ENCODE results near the gene SAMHD1. TPM values are rescaled to one million over a fixed set of nuclear protein-coding genes. Genes with fewer than 3 reads are reported as not detected.

The SAMHD1 gene
- total and polyA plus RNA-seq, 2 donors (not counting 1 experiment from before 2014, with no cell fraction given): 25.9 to 47.2 TPM

DNA sequence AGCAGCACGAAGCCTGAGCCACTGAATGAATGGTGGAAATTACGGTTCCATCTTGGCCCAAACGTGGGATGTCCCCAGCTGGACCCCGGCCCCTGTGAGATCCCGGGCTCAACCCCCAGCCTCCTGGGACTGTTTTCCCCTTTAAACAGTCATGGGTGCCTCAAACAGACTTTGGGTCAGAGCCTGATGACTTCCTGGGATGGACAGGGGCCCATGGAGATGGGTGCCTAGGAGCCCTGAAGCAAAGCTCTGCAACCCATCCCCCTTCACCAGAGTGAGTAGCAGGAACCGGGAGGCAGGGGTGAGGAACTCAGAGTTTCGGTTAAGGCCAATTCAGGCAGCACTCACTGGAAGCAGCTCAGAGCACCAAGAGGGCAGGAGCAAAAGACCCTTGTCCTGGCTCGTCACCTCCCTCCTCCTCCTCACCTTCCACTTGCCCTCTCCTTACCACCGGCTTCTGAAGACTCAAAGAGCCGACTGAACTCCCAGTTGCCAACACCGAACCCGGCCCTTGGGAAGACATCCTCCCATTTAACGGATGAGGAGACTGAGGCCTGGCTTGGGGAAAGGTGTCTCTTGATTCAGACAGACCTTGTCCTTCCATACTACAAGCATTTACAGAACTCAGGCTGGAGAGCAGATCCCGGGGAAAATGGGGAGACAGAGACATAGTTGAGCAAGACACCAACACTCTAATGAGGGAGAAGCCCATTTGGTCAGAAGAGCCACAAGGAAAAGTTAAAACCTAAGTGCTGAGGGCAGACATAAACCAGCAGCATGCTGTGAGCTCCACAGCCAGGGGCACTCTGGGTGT lies 90.5 kb downstream of the SAMHD1 start:
- TF ChIP-seq EZH2 (IDR thresholded peaks at IDR 0.05; ENCODE audit: low read length, missing control alignments): no peak
- TF ChIP-seq, protein P1, sequence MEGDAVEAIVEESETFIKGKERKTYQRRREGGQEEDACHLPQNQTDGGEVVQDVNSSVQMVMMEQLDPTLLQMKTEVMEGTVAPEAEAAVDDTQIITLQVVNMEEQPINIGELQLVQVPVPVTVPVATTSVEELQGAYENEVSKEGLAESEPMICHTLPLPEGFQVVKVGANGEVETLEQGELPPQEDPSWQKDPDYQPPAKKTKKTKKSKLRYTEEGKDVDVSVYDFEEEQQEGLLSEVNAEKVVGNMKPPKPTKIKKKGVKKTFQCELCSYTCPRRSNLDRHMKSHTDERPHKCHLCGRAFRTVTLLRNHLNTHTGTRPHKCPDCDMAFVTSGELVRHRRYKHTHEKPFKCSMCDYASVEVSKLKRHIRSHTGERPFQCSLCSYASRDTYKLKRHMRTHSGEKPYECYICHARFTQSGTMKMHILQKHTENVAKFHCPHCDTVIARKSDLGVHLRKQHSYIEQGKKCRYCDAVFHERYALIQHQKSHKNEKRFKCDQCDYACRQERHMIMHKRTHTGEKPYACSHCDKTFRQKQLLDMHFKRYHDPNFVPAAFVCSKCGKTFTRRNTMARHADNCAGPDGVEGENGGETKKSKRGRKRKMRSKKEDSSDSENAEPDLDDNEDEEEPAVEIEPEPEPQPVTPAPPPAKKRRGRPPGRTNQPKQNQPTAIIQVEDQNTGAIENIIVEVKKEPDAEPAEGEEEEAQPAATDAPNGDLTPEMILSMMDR (conservative IDR thresholded peaks at IDR 0.05 in 1 of 2, IDR thresholded peaks at IDR 0.05 in 1 of 2; ENCODE audit: low read depth in 1 of 2, low read length in 2 of 2): no peak
- Histone ChIP-seq H3K4me2 (ENCODE audit: extremely low read depth, insufficient read depth, low read length) (peak overlapping the region; percentile 85), H3K27ac (ENCODE audit: insufficient read depth, low read length) (peak overlapping the region; percentile 87), H3K4me1 (ENCODE audit: control insufficient read depth, extremely low read depth, insufficient read depth, low read length) (peaks cover 43% of the 10 kb centered on the region), H3K79me2 (ENCODE audit: control insufficient read depth, insufficient read depth, low read length) (peaks cover 71% of the 10 kb centered on the region), H3K4me3 (replicated peaks in 1 of 4; ENCODE audit: control extremely low read depth in 1 of 4, insufficient read depth in 1 of 4, low read depth in 3 of 4, low read length in 4 of 4) (peak overlapping the region; percentile 63 to 90 (median 82)), H3K27me3 (ENCODE audit: control insufficient read depth, insufficient read depth, low read length) (no peaks in the 10 kb centered on the region), H2AFZ (ENCODE audit: low read length) (no peak overlapping the region), H3K9ac (ENCODE audit: insufficient read depth, low read length) (peak overlapping the region; percentile 65), H3K36me3 (ENCODE audit: control insufficient read depth, insufficient read depth, low read length) (peaks cover 5% of the 10 kb centered on the region), H4K20me1 (ENCODE audit: control insufficient read depth, extremely low read depth, insufficient read depth, low read length) (no peaks in the 10 kb centered on the region), H3K9me3 (ENCODE audit: control insufficient read depth, insufficient read depth, low read depth, low read length) (no peaks in the 10 kb centered on the region)
- DNase-seq (ENCODE audit: low read depth in 2 of 2): no peak

DNA sequence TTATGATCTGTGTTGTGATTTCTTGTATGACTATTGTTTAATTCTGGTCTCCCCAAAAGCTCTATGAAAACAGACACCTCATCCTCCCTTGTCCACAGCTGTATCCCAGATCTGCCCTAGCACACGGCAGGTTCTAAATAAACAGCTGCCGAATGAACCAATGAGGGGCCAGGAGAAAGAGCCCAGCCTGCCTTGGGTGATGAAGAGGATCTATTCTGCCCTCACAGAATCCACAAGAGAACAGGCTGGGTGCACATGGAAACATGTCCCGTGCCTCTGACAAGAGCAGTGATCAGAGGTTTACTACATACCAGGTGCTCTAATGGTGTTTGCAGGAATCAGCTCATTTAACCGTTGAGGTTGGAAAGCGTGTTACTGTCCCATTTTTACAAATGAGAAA lies 91.2 kb downstream of the SAMHD1 start:
- Histone ChIP-seq H3K27ac (ENCODE audit: insufficient read depth, low read length) (peak overlapping the region; percentile 87), H3K4me3 (replicated peaks in 1 of 4; ENCODE audit: control extremely low read depth in 1 of 4, insufficient read depth in 1 of 4, low read depth in 3 of 4, low read length in 4 of 4) (peak overlapping the region; percentile 21 to 90 (median 82)), H3K4me1 (ENCODE audit: control insufficient read depth, extremely low read depth, insufficient read depth, low read length) (peaks cover 50% of the 10 kb centered on the region), H4K20me1 (ENCODE audit: control insufficient read depth, extremely low read depth, insufficient read depth, low read length) (no peaks in the 10 kb centered on the region), H3K9ac (ENCODE audit: insufficient read depth, low read length) (no peak overlapping the region), H2AFZ (ENCODE audit: low read length) (no peak overlapping the region), H3K27me3 (ENCODE audit: control insufficient read depth, insufficient read depth, low read length) (no peaks in the 10 kb centered on the region), H3K4me2 (ENCODE audit: extremely low read depth, insufficient read depth, low read length) (peak overlapping the region; percentile 85), H3K9me3 (ENCODE audit: control insufficient read depth, insufficient read depth, low read depth, low read length) (no peaks in the 10 kb centered on the region), H3K79me2 (ENCODE audit: control insufficient read depth, insufficient read depth, low read length) (peaks cover 78% of the 10 kb centered on the region), H3K36me3 (ENCODE audit: control insufficient read depth, insufficient read depth, low read length) (peaks cover 5% of the 10 kb centered on the region)
- peak in 1 of 2 donors; percentile 18 for DNase-seq (ENCODE audit: low read depth in 2 of 2)
- TF ChIP-seq, protein P1 (conservative IDR thresholded peaks at IDR 0.05 in 1 of 2, IDR thresholded peaks at IDR 0.05 in 1 of 2; ENCODE audit: low read depth in 1 of 2, low read length in 2 of 2): no peak
- no peak for TF ChIP-seq EZH2 (IDR thresholded peaks at IDR 0.05; ENCODE audit: low read length, missing control alignments)

DNA sequence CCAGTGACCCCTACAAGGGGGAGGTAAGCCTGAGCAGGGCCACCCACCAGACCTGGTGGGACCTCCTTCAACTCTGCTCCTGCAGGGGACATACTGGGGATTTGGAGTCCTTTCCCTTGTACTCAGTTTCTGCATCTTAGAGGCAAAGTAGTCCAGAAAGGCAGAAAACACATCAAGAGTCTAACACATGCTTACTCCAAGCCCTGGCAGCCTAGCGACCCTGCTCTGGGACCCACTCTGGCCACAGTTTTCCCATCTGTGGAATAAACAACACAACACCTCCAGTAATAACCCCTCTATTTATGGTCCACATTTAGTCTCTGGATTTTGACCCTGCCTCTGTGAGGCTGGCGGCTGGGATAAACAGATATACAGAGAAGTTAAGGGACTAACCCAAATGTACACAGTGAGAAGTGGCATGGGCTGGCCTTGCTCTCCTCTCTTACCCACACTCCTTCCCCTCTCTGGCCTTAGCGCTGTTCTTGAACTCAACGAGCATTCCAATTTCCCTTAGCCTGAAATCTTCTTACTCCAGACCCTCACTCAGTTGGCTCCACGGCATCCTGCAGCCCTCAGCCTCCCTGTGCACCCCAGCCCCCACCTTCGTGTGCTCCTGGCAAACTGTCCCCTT lies 91.7 kb downstream of the SAMHD1 start:
- H4K20me1 ChIP-seq (ENCODE audit: control insufficient read depth, extremely low read depth, insufficient read depth, low read length): no peaks in the 10 kb centered on the region
- no peaks in the 10 kb centered on the region for H3K9me3 ChIP-seq (ENCODE audit: control insufficient read depth, insufficient read depth, low read depth, low read length)
- TF ChIP-seq, protein P1 (conservative IDR thresholded peaks at IDR 0.05 in 1 of 2, IDR thresholded peaks at IDR 0.05 in 1 of 2; ENCODE audit: low read depth in 1 of 2, low read length in 2 of 2): no peak
- TF ChIP-seq EZH2 (IDR thresholded peaks at IDR 0.05; ENCODE audit: low read length, missing control alignments): no peak
- no peak for DNase-seq (ENCODE audit: low read depth in 2 of 2)
- H3K27ac ChIP-seq (ENCODE audit: insufficient read depth, low read length): peak overlapping the region; percentile 87
- no peak overlapping the region for H3K9ac ChIP-seq (ENCODE audit: insufficient read depth, low read length)
- H3K4me3 ChIP-seq (replicated peaks in 1 of 4; ENCODE audit: control extremely low read depth in 1 of 4, insufficient read depth in 1 of 4, low read depth in 3 of 4, low read length in 4 of 4): peak overlapping the region in 2 of 4 experiments; percentile 5 to 78
- peaks cover 55% of the 10 kb centered on the region for H3K4me1 ChIP-seq (ENCODE audit: control insufficient read depth, extremely low read depth, insufficient read depth, low read length)
- no peaks in the 10 kb centered on the region for H3K27me3 ChIP-seq (ENCODE audit: control insufficient read depth, insufficient read depth, low read length)
- H3K4me2 ChIP-seq (ENCODE audit: extremely low read depth, insufficient read depth, low read length): peak overlapping the region; percentile 85
- peaks cover 5% of the 10 kb centered on the region for H3K36me3 ChIP-seq (ENCODE audit: control insufficient read depth, insufficient read depth, low read length)
- H2AFZ ChIP-seq (ENCODE audit: low read length): no peak overlapping the region
- H3K79me2 ChIP-seq (ENCODE audit: control insufficient read depth, insufficient read depth, low read length): peaks cover 83% of the 10 kb centered on the region

Measured in fibroblast of lung (primary cell).